OCI-LY7 (cell line): ENCODE results near the gene CCHCR1. TPM values are rescaled to one million over a fixed set of nuclear protein-coding genes. Genes with fewer than 3 reads are reported as not detected.

ENCODE experiments used
- BruUV-seq: library from RNA; stranded (reverse); fragments of 400-500 nt; replicated peaks from 2 replicates; lab custom pipeline; 2021; lab: Mats Ljungman, UMichigan
- CTCF ChIA-PET: fragments of 300-600 bp; sonication (Branson Sonifier 250); formaldehyde crosslinking; loops from one replicate; lab custom pipeline; 2022; ENCODE audit warnings: antibody characterized with exemption; ENCODE audit not compliant: unreplicated experiment; lab: Charles Lee
- POLR2A ChIA-PET: fragments of 300-600 bp; sonication (Branson Sonifier 250); formaldehyde crosslinking; loops from one replicate; lab custom pipeline; 2022; ENCODE audit warnings: antibody characterized with exemption; lab: Charles Lee
- DNase-seq: peaks from one replicate; pipeline ENCODE4 v3.0.0-alpha.2; 2015; ENCODE audit warnings: low spot score
- H2AFZ ChIP-seq: fragments of 200-600 bp; sonication (generic), shearing (Covaris generic); 2 replicates; pipeline ENCODE4 v1.6.1; 2014; ENCODE audit warnings: mild to moderate bottlenecking, antibody characterized with exemption, low read length, moderate library complexity
- H3K27ac ChIP-seq: fragments of 200-600 bp; sonication (generic); 2 replicates; pipeline ENCODE4 v1.5.1; 2014; ENCODE audit warnings: mixed run types, low read depth, mild to moderate bottlenecking, moderate library complexity, low read length, inconsistent platforms; ENCODE audit not compliant: poor library complexity, severe bottlenecking
- H3K36me3 ChIP-seq: fragments of 200-600 bp; sonication (generic); 2 replicates; pipeline ENCODE4 v1.6.1; 2014; ENCODE audit warnings: mild to moderate bottlenecking, antibody characterized with exemption, low read length, moderate library complexity, mixed read lengths; ENCODE audit not compliant: insufficient read depth
- H3K4me1 ChIP-seq: fragments of 200-600 bp; sonication (generic); 2 replicates; pipeline ENCODE4 v1.5.1; 2014; ENCODE audit warnings: mild to moderate bottlenecking, low read length; ENCODE audit not compliant: insufficient read depth, poor library complexity, severe bottlenecking
- H3K4me2 ChIP-seq: fragments of 200-600 bp; sonication (generic); 2 replicates; pipeline ENCODE4 v1.6.1; 2014; ENCODE audit warnings: mild to moderate bottlenecking, low read length
- H3K4me3 ChIP-seq: fragments of 200-600 bp; sonication (generic); 2 replicates; pipeline ENCODE4 v1.5.1; 2014; ENCODE audit warnings: mild to moderate bottlenecking, low read depth, low read length; ENCODE audit not compliant: poor library complexity, severe bottlenecking
- H3K79me2 ChIP-seq: fragments of 200-600 bp; sonication (generic); 2 replicates; pipeline ENCODE4 v1.6.1; 2016; ENCODE audit warnings: low read depth, mild to moderate bottlenecking, low read length, moderate library complexity, mixed read lengths; ENCODE audit not compliant: insufficient read depth
- H3K9me2 ChIP-seq: fragments of 200-600 bp; sonication (generic); 2 replicates; pipeline ENCODE4 v1.6.1; 2016; ENCODE audit warnings: mild to moderate bottlenecking, low read length, mixed read lengths; ENCODE audit not compliant: insufficient read depth
- H3K9me3 ChIP-seq: fragments of 200-600 bp; sonication (generic); 2 replicates; pipeline ENCODE4 v1.6.1; 2014; ENCODE audit warnings: mild to moderate bottlenecking, mixed run types, low read length, mixed read lengths
- H4K20me1 ChIP-seq: fragments of 200-600 bp; sonication (generic); 2 replicates; pipeline ENCODE4 v1.6.1; 2014; ENCODE audit warnings: mild to moderate bottlenecking, antibody characterized with exemption, low read length, moderate library complexity, mixed read lengths; ENCODE audit not compliant: insufficient read depth
- EZH2phosphoT487 ChIP-seq: fragments of 200-600 bp; sonication (generic); IDR thresholded peaks from 2 replicates; pipeline ENCODE4 v1.6.1; 2018; ENCODE audit warnings: low read depth, borderline replicate concordance, mild to moderate bottlenecking, mixed run types, antibody characterized with exemption, low read length, moderate library complexity, mixed read lengths
- intact Hi-C: fragments of 100-400 bp; cut with micrococcal nuclease; formaldehyde crosslinking; loops from one replicate; pipeline ENCODE4 v1.10.0; 2022; ENCODE audit not compliant: unreplicated experiment
- total RNA-seq, 2 experiments: library from RNA; depleted of rRNA in 1 of 2; stranded (reverse); fragments of >200 nt in 1 of 2; shearing (Covaris generic) in 1 of 2; gene quantifications; 2 replicates each; pipeline ENCODE4 v1.2.3, GENCODE V29; 2014 to 2022
- TF ChIP-seq, protein P1 (sequence below): fragments of 200-600 bp; sonication (generic); conservative IDR thresholded peaks from 2 replicates; pipeline ENCODE4 v1.5.1; 2014; ENCODE audit warnings: mild to moderate bottlenecking, antibody characterized with exemption, low read length, moderate library complexity, mixed read lengths

The CCHCR1 gene
- total RNA-seq, 2 experiments from 2014 or later, result 23.9 to 33.0 TPM

DNA sequence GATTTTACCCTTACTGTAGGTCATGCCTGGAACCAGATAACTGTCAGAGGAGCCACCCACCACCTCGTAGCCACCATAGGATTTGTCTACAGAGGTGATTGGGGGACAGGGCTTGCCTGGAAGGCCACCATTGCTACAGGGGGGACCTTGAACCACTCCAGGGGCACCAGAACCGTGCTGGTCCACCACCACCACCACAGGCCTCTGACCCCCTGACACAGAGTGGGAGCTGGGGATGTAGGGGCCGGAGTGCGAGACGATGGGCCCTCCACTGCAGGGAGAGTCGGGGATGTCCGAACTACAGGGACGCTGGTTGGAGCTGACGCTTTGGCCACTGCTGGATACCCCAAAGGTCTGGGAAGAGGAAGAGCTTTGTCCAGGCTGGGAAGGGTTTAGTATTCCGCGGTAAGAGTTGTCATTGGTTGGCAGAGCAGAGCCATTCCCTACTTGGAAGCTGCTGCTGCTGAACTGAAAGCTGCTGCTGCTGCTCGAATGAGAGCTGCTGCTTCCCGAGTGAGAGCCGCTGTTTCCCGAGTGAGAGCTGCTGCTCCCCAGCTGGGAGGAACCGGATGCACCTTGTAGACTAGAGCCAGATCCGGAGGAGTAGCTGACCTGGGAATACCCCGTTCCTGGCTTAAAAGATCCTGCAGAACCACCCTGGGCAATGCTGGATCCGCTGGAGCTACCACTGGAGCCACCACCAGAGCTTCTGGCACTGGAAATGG lies 40.8 kb downstream of the CCHCR1 start:
- no peaks in the 10 kb centered on the region for H3K36me3 ChIP-seq
- H3K27ac ChIP-seq, result no peak overlapping the region
- ChIA-PET CTCF (no interaction called here), POLR2A (no interaction called here)
- TF ChIP-seq EZH2phosphoT487, result no peak
- TF ChIP-seq, protein P1, sequence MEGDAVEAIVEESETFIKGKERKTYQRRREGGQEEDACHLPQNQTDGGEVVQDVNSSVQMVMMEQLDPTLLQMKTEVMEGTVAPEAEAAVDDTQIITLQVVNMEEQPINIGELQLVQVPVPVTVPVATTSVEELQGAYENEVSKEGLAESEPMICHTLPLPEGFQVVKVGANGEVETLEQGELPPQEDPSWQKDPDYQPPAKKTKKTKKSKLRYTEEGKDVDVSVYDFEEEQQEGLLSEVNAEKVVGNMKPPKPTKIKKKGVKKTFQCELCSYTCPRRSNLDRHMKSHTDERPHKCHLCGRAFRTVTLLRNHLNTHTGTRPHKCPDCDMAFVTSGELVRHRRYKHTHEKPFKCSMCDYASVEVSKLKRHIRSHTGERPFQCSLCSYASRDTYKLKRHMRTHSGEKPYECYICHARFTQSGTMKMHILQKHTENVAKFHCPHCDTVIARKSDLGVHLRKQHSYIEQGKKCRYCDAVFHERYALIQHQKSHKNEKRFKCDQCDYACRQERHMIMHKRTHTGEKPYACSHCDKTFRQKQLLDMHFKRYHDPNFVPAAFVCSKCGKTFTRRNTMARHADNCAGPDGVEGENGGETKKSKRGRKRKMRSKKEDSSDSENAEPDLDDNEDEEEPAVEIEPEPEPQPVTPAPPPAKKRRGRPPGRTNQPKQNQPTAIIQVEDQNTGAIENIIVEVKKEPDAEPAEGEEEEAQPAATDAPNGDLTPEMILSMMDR, result no peak
- H3K9me3 ChIP-seq, result no peaks in the 10 kb centered on the region
- H4K20me1 ChIP-seq, result no peaks in the 10 kb centered on the region
- no peaks in the 10 kb centered on the region for H3K4me1 ChIP-seq
- H3K4me3 ChIP-seq, result no peak overlapping the region
- DNase-seq, result no peak
- BruUV-seq, result no TSS peak
- no peaks in the 10 kb centered on the region for H3K79me2 ChIP-seq
- H2AFZ ChIP-seq, result no peak overlapping the region
- intact Hi-C loops, result no loop called here
- H3K4me2 ChIP-seq, result no peak overlapping the region
- H3K9me2 ChIP-seq, result no peaks in the 10 kb centered on the region

DNA sequence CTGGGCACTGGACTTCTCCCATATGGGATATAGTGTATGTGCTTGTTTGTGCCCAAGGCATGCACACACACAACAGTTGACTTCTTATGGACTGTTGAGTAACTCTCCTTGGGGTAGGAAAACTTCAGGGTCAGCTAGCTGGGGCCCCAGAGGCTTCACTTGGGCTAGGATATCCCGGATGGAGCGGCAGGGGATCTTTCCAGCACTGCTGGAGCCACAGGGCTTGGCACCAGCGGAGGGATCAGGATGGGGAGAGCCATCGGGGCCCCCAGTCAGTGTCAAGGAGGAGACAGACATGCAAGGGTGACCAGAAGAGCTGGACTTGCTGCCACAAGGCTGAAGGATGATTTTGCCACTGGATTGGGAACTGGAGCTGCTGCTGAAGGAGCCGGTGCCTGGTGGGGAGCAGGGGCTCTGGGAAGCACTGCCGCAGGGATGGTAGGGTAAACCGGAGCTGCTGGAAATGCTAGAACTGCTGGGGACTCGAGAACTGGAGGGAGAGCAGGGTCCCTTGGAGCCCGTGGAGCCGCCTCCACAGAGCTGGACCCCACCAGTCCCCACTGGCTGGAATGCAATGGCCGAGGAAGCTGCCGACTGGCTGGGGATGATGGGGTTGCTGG lies 41.6 kb downstream of the CCHCR1 start:
- Histone ChIP-seq H3K9me2 (no peaks in the 10 kb centered on the region), H3K79me2 (no peaks in the 10 kb centered on the region), H3K9me3 (no peaks in the 10 kb centered on the region), H3K4me3 (no peak overlapping the region), H3K4me1 (no peaks in the 10 kb centered on the region), H2AFZ (no peak overlapping the region), H3K36me3 (no peaks in the 10 kb centered on the region), H3K27ac (no peak overlapping the region), H3K4me2 (no peak overlapping the region), H4K20me1 (no peaks in the 10 kb centered on the region)
- no peak for DNase-seq
- TF ChIP-seq EZH2phosphoT487, result no peak
- TF ChIP-seq, protein P1, result no peak
- intact Hi-C loops, result no loop called here
- no TSS peak for BruUV-seq
- CTCF ChIA-PET, result no interaction called here
- POLR2A ChIA-PET, result interaction anchor here (0.7 kb wide), 2 partner anchors 16 to 459 kb away, joined by 3 read pairs; partner anchors contain the start of gene TNF
